ENCODE results near the gene CLDN18.

The CLDN18 gene

DNA sequence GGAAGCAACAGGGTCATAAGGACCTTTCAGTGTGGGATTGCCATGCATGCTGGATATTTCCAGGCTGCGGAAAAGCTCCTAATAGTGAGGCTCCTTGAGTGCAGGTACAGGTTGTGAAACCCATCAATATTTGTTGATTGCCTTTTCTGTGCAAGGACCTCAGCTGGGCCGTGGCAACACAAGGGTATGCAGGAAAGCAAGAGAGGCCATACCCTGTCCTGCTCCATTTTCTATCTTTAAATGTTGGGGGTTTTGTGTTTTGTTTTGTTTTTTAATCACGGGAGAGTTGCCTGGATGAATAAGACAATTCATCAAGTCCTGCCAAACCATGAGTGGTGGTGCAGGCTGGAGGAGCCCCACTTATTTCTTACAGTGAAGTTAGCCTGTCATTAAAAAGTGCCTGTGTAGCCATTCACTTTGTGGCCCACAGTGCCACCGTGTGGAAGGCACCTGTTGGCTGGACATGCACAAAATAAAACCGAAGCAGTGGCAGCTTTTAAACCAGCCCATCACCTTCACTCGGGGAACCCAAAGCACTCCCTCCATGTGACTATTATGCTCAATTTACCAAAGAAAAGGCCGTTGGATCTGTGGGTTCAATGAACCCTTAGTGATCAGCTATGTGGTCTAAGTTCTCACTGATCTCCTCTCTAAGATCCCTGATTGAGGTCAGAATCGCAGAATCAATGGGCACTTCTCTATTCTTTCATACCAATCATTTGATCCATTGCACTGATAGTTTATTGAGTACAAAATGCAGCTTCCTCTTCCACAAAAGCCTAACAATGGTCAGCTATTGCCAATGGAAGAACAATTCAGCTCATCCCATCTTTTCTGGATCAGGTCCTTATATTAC lies 42.2 kb downstream of the CLDN18 start:
- TF ChIP-seq SUZ12 (IDR thresholded peaks at IDR 0.05; ENCODE audit: extremely low read depth, insufficient read depth, insufficient read length), result no peak
- no peak for TF ChIP-seq YY1 (IDR thresholded peaks at IDR 0.05; ENCODE audit: insufficient read depth, insufficient read length)
- TF ChIP-seq ZNF274 (IDR thresholded peaks at IDR 0.05; ENCODE audit: low read depth, low read length), result no peak
- Histone ChIP-seq H3K9me3 (ENCODE audit: insufficient read depth, low read length) (no peaks in the 10 kb centered on the region), H3K4me3 (ENCODE audit: insufficient read length, low read depth) (no peak overlapping the region), H3K9ac (ENCODE audit: insufficient read length, low read depth) (no peak overlapping the region), H3K36me3 (ENCODE audit: insufficient read depth, insufficient read length, low read length) (peaks cover 9% of the 10 kb centered on the region), H3K4me1 (ENCODE audit: insufficient read depth, insufficient read length) (peaks cover 3% of the 10 kb centered on the region), H3K27me3 (ENCODE audit: insufficient read depth, insufficient read length) (no peaks in the 10 kb centered on the region)
- no peak for DNase-seq (ENCODE audit: low read depth, low spot score)

DNA sequence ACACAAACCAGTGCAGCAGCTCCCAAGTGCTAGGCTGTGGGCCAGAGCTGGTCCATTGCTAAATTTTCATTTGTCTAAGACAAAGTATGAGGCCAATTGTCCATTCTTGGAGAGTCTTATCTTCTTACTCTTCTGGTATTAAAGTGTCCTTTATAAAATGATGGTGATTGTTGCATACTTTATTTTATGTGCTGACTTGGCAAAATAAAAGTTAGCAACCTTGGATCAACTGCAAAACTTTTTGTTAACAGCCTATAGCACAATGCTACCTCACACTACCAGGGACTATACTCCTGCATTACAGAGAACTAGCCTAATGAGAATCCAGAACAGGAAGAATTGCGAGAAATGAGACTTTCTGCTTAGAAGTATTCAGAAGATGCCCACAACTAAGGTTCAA lies 44.1 kb downstream of the CLDN18 start:
- H3K4me3 ChIP-seq (ENCODE audit: insufficient read length, low read depth), result no peak overlapping the region
- H3K9me3 ChIP-seq (ENCODE audit: insufficient read depth, low read length), result no peaks in the 10 kb centered on the region
- TF ChIP-seq SUZ12 (IDR thresholded peaks at IDR 0.05; ENCODE audit: extremely low read depth, insufficient read depth, insufficient read length), result no peak
- TF ChIP-seq YY1 (IDR thresholded peaks at IDR 0.05; ENCODE audit: insufficient read depth, insufficient read length), result no peak
- no peak overlapping the region for H3K9ac ChIP-seq (ENCODE audit: insufficient read length, low read depth)
- no peak for DNase-seq (ENCODE audit: low read depth, low spot score)
- H3K36me3 ChIP-seq (ENCODE audit: insufficient read depth, insufficient read length, low read length), result peaks cover 2% of the 10 kb centered on the region
- peaks cover 2% of the 10 kb centered on the region for H3K4me1 ChIP-seq (ENCODE audit: insufficient read depth, insufficient read length)
- no peaks in the 10 kb centered on the region for H3K27me3 ChIP-seq (ENCODE audit: insufficient read depth, insufficient read length)

GRCh38 chr3:138057384-138057783 lies 47.4 kb downstream of the CLDN18 start:
- TF ChIP-seq ZNF274 (IDR thresholded peaks at IDR 0.05; ENCODE audit: low read depth, low read length) (no peak), SUZ12 (IDR thresholded peaks at IDR 0.05; ENCODE audit: extremely low read depth, insufficient read depth, insufficient read length) (no peak), YY1 (IDR thresholded peaks at IDR 0.05; ENCODE audit: insufficient read depth, insufficient read length) (no peak)
- Histone ChIP-seq H3K4me1 (ENCODE audit: insufficient read depth, insufficient read length) (peaks cover 2% of the 10 kb centered on the region), H3K4me3 (ENCODE audit: insufficient read length, low read depth) (no peak overlapping the region), H3K27me3 (ENCODE audit: insufficient read depth, insufficient read length) (no peaks in the 10 kb centered on the region), H3K9ac (ENCODE audit: insufficient read length, low read depth) (no peak overlapping the region), H3K36me3 (ENCODE audit: insufficient read depth, insufficient read length, low read length) (peaks cover 22% of the 10 kb centered on the region), H3K9me3 (ENCODE audit: insufficient read depth, low read length) (no peaks in the 10 kb centered on the region)
- no peak for DNase-seq (ENCODE audit: low read depth, low spot score)

DNA sequence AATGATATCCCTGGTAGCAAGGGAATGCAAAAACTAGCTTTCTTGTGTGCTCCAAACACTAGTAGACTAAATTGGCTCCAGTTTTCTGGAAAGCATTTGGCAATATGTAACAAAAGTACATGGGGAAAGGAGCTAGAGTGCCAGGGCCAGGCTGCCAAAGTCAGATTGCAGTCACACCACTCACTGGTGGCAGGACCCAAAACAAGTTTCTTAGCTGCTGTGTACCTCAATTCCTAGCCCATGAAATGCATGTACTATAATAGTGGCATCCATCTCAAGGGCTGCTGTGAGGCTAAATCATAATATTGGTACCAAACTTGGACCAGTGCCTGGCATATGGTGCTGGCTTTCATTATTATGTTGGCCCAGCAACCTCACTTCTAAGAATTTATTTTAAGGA lies 49.3 kb downstream of the CLDN18 start:
- no peak for DNase-seq (ENCODE audit: low read depth, low spot score)

DNA sequence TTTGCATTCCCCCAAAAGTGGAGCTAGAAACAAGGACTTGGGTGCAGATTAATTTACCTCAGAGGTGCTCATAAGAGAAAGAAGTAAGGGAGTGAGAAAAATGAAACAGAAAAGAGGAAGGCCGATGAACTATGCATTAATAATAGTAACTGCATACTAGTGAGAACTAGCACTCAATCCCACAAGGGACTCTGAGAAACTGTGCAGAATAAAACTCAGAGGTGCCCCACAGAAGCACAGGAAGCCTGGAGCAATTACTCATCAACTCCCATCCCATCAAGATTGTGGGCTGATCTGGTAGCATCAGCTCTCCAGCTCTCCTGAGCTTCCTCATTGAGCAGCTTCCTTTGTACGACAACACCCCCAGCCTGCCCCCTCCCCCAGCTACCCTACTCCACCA lies 50.8 kb downstream of the CLDN18 start:
- Histone ChIP-seq H3K4me3 (ENCODE audit: insufficient read length, low read depth) (no peak overlapping the region), H3K9me3 (ENCODE audit: insufficient read depth, low read length) (no peaks in the 10 kb centered on the region), H3K27me3 (ENCODE audit: insufficient read depth, insufficient read length) (no peaks in the 10 kb centered on the region), H3K9ac (ENCODE audit: insufficient read length, low read depth) (no peak overlapping the region), H3K36me3 (ENCODE audit: insufficient read depth, insufficient read length, low read length) (peaks cover 56% of the 10 kb centered on the region), H3K4me1 (ENCODE audit: insufficient read depth, insufficient read length) (no peaks in the 10 kb centered on the region)
- TF ChIP-seq YY1 (IDR thresholded peaks at IDR 0.05; ENCODE audit: insufficient read depth, insufficient read length) (no peak), SUZ12 (IDR thresholded peaks at IDR 0.05; ENCODE audit: extremely low read depth, insufficient read depth, insufficient read length) (no peak), ZNF274 (IDR thresholded peaks at IDR 0.05; ENCODE audit: low read depth, low read length) (no peak)
- DNase-seq (ENCODE audit: low read depth, low spot score), result no peak

More for the DNA sequence above, 49.3 kb downstream of the CLDN18 start:
- Histone ChIP-seq H3K9ac (ENCODE audit: insufficient read length, low read depth) (no peak overlapping the region), H3K4me3 (ENCODE audit: insufficient read length, low read depth) (no peak overlapping the region), H3K4me1 (ENCODE audit: insufficient read depth, insufficient read length) (no peaks in the 10 kb centered on the region), H3K27me3 (ENCODE audit: insufficient read depth, insufficient read length) (no peaks in the 10 kb centered on the region), H3K36me3 (ENCODE audit: insufficient read depth, insufficient read length, low read length) (peaks cover 40% of the 10 kb centered on the region), H3K9me3 (ENCODE audit: insufficient read depth, low read length) (no peaks in the 10 kb centered on the region)
- TF ChIP-seq ZNF274 (IDR thresholded peaks at IDR 0.05; ENCODE audit: low read depth, low read length) (no peak), YY1 (IDR thresholded peaks at IDR 0.05; ENCODE audit: insufficient read depth, insufficient read length) (no peak), SUZ12 (IDR thresholded peaks at IDR 0.05; ENCODE audit: extremely low read depth, insufficient read depth, insufficient read length) (no peak)

- Histone ChIP-seq H3K27me3 (ENCODE audit: insufficient read depth, insufficient read length) (no peaks in the 10 kb centered on the region), H3K9me3 (ENCODE audit: insufficient read depth, low read length) (no peaks in the 10 kb centered on the region), H3K36me3 (ENCODE audit: insufficient read depth, insufficient read length, low read length) (peaks cover 68% of the 10 kb centered on the region), H3K9ac (ENCODE audit: insufficient read length, low read depth) (no peak overlapping the region), H3K4me3 (ENCODE audit: insufficient read length, low read depth) (no peak overlapping the region), H3K4me1 (ENCODE audit: insufficient read depth, insufficient read length) (no peaks in the 10 kb centered on the region)
- no peak for DNase-seq (ENCODE audit: low read depth, low spot score)
- TF ChIP-seq SUZ12 (IDR thresholded peaks at IDR 0.05; ENCODE audit: extremely low read depth, insufficient read depth, insufficient read length) (no peak), YY1 (IDR thresholded peaks at IDR 0.05; ENCODE audit: insufficient read depth, insufficient read length) (no peak), ZNF274 (IDR thresholded peaks at IDR 0.05; ENCODE audit: low read depth, low read length) (no peak)
These were observed 52.1 kb downstream of the CLDN18 start for GRCh38 chr3:138062037-138062436.

DNA sequence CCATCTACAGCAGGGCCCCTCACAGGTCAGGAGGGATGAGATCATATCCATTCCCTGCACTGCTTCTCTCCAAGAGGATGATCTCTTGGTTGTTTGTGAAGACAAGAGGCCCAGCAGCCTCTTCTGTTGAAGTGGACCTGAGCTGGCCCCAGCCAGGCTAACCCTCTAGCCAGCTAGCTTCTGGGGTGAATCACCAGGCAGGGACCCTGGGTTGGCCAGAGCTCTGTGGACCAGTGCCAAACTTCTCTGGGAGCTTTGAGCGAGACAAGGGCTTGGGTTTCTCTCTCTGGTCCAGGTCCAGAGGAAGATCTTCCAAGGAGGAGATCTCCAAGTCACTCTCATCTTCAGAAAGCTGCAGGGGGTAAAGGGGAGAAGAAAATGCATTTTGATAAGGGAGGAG lies 52.7 kb downstream of the CLDN18 start:
- no peak for DNase-seq (ENCODE audit: low read depth, low spot score)
- Histone ChIP-seq H3K27me3 (ENCODE audit: insufficient read depth, insufficient read length) (no peaks in the 10 kb centered on the region), H3K9ac (ENCODE audit: insufficient read length, low read depth) (no peak overlapping the region), H3K36me3 (ENCODE audit: insufficient read depth, insufficient read length, low read length) (peaks cover 74% of the 10 kb centered on the region), H3K4me1 (ENCODE audit: insufficient read depth, insufficient read length) (no peaks in the 10 kb centered on the region), H3K4me3 (ENCODE audit: insufficient read length, low read depth) (no peak overlapping the region), H3K9me3 (ENCODE audit: insufficient read depth, low read length) (no peaks in the 10 kb centered on the region)
- no peak for TF ChIP-seq YY1 (IDR thresholded peaks at IDR 0.05; ENCODE audit: insufficient read depth, insufficient read length)
- no peak for TF ChIP-seq ZNF274 (IDR thresholded peaks at IDR 0.05; ENCODE audit: low read depth, low read length)
- TF ChIP-seq SUZ12 (IDR thresholded peaks at IDR 0.05; ENCODE audit: extremely low read depth, insufficient read depth, insufficient read length), result no peak

Data from NT2/D1 (cell line).